Activated naive CD8-positive, alpha-beta T cell treated with anti-CD3 and anti-CD28 coated beads, Interleukin-2, amount 50 U/mL, for 16 hours (primary cell): Measurements from ENCODE around the gene SLC19A1.

Experiments used
- DNase-seq: peaks from one replicate; pipeline ENCODE4 v3.0.0-alpha.2; 2020; ENCODE audit warnings: low read depth, low spot score

Gene SLC19A1

DNA sequence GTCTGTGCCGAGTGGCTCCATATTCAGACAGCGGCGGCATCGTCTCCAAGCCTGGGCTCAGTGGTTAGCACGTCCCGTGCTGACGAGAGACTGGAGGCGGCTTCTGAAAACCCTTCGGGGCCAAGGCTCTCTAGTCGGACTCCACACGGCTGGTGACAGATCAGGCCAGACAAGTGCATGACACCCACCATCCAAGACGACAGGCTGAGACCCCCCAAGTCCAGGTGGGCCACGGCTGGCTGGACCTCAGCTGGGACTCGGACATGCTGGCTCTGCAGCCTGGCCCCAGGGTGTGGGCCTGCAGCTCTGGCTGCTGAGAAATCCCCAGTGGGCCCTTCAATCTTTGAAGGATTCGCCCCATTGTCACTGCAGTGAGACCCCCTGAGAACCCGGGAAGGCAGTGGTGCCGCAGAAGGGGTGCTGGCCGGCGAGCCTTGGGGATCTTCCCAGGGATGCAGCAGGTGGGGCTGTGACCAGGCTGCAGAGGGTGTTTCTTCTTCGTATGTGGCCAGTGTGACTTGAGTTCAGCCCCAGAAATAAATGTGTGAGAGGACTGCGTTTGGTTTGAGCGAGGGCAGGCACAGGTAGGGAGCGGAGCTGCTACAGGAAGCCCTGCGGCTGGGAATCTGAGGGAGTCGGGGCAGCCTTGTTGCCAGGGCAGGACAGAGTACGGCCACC, 15.9 kb upstream of the SLC19A1 start:
- no peak for DNase-seq

DNA sequence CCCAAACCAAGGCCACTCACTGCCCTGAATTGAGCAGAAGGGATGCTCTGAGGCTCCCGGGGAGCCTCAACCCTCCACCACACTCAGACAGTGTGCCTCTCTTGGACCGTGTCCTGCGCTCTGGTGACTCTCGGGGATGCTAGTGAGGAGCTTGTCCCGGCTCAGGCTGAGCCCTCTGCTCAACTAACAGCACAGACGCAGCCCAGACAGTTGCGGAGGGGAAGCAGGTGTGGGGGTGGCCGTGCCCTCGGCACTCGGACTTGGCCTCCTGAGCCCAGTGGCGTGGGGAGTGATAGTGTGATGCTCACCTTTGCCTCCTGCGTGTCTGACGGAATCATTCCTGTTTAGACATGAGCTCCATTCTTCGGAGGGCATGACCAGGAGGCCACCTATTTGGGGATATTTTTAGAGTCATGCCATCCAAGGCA, 15.4 kb upstream of the SLC19A1 start:
- DNase-seq, result no peak

DNA sequence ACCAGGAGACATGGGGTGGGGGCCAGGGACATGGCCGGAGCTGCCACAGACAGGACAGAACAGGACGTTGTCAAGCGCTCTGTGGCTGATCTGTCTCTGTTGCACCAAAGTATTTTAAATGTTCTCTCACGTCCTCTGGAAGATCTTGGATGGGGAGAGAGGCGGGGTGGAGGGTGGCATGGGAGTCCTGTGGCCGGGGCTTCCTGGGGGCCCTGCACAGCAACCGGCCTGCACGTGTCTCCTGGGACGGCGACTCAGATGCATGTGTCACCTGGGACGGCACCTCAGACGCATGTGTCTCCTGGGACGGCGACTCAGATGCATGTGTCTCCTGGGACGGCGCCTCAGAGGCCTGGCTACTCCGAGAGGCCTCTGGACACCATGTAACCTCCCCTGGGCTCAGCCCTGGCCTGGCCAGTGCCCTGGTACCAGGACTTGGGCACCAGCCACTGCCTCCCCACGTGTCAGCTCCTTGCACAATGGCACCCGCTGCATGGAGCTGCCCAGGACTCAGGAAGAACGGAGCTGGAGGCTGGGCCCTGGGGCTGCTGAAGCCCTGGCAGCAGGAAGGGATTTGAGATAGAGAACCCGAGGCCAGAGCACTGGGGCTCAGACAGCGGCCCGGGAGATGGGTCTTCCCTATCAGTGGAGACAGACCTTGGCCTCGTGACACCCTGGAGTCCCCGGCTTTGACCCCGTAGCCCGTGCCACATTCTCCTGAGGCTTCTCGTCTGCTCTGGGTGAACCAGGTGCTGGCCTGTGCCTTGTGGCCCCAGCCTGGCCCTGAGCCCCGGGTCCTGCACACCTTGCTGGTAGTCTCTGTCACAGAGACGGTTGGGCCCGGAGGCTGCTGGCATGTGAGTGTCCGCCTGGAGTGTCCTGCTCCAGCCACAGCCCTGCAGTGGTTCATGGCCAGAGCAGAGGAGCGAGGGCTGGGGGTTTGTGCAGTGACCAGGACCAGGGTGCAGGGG, 14.7 kb upstream of the SLC19A1 start:
- DNase-seq, result no peak

DNA sequence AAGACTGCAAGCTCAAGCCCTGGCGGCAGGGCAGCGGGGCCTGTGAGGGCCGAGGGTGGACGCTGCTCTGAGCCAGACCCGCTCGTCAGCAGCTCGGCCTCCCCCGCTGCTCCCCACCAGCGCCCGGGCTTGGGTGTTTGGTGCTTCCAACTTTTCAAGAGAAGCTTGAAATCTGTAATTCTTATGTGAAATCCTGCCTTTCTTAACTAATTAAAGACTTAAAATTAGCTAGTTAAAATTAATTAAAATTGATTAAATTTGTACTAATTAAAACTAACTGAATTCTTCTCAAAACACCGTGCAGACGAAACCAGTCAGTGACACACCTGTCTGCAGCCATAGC, 14.0 kb upstream of the SLC19A1 start:
- DNase-seq, result no peak

DNA sequence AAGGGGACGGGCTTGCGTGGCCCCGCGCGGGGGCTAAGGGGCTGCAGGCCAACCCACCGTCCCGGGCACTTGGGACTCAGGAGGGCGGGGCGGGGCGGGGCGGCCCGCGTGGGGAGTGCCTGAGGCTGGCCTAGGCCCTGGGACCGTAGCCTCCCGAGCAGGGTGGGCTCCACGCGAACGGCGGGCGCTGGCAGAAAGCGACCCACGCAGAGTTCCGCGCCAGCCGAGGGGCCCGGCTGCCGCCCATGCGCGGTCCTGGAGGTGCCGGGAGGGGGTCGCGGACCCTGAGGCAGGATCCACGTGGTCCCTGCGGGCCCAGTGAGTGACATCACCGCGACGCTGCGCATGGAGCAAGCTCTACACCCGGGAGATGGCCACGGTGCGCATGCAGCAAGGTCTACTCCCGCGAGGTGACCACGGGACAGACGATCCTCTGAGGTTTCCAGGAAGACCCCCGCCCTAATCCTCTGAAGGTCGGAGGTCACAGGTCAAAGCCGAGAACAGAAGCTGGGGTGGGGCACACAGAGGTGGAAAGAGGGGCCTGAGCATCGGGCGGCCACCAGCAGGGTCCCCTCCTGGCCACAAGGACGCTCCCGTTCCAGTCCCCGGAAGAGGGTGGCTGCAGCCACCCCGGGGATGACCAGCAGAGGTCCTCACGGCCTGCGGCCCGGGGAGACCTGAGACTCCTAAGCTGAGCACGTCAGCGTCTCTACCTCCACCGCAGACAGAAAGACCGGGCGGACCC, 13.5 kb upstream of the SLC19A1 start:
- peak; percentile 22 for DNase-seq

DNA sequence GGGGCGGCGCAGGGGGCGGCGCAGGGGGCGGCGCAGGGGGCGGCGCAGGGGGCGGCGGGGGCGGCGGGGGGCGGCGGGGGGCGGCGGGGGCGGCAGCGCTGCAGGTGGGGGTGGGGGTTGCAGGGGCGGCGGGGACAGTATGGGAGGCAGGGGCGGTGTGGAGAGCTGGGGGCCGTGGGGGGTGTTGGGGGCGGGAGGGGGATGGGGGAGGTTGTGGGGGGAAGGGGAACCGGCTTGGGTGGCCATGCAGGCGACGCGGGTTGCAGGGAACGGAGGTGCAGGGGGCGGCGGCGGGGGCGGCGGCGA, 13.0 kb upstream of the SLC19A1 start:
- no peak for DNase-seq

DNA sequence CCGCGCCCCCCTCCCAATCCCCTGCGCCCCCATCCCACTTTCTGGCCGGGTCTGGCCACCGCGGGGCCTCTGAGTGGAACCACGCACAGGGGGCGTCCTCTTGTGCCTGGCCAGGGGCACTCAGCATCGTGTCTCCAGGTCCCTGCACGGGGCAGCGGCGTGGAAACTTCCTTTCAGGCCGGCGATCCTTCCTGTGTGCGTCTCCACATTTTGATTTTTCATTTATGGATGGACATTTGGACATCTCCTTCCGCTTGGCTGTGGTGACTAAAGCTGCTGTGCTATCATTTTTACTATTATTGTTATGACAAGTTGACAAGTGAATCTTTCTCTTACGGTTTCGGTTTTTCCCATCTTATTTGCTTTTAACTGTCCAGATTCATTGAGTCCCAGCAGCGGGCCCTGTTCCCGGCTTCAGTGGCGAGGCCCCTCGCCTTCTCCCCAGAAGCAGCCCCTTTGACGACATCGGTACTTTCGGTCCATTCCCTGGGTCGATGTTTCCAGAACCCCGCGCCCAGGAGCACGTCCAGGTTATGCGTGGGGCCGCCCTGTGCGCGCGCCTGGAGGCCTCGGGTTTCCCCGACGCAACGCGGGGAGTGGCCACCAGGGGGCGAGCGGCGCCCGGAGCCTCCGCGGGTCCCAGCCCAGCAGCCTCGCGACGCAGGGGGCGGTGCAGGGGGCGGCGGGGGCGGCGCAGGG, 12.4 kb upstream of the SLC19A1 start:
- peak; percentile 73 for DNase-seq

DNA sequence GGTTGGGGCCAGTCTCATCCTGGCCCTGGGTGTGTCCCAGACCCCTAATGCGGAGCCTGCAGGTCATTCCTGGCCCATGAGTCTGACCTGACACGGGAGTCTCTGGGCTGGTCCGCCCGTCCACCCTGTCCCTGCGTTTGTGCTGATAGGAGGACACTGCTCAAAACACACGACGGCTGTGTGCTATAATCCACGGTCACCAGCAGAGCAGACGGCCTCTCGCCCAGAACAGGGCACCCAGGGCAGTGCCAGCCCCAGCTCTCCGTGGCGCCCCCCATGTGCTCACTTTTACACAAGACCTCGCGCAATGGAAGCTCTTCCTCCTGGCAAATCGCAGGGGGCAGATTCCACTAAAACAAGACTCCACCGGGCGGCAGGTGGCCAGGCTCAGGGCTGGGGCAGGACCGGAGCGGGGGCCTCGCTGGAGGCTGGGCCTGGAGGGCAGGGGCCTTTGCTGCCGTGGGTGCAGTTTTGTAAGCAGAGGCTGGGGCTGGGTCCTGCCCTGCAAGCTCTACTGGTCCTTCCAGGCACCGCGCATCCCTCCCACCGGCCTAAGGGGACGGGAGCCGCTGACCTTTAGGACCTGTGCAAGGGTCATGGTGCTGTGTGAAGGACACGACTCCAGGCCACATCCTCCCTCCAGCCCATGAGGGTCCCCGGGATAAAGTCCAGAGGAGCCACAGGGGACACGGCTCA, 10.6 kb upstream of the SLC19A1 start:
- no peak for DNase-seq

DNA sequence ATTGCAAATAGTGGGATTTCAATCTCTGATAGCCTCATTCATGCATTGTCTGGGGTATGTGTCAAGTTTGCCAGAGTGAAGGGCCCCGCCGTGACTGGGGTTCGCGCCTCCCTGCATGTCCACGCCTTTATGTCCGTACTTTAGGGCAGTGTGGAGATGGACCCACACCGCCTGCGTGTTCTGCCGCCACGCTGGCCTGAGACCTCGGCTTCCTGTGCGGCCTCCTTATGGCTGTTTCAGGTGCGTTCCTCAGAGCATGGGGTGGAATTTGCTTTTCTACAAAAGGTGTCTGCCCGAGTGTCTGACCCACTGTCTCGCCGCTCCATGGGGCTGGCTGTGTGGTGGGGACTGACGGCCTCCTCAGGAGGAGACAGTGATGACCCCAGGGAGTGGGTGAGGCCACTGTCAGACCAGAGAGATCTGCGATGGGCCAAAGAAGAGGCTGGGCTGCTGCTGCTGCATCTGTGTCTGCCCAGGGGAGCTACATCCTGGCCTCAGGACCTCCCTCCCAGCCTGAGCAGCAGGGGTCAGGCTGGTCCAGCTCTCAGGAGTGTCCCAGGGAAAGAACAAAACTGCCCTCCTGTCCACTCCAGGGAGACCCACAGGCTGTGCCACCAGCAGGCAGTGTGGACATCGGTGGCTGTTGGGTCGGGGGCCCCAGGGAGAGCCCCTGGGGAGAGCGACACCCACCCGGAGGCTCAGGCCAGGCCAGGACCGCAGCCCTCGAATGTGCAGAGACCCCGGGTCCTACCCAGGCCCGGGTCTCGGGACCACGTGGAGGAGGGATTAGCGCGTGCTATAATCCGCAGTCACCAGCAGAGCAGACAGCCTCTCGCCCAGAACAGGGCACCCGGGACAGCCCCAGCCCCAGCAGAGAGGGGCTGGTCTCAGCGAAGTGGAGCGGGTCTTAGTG, 9.8 kb upstream of the SLC19A1 start:
- DNase-seq, result no peak

DNA sequence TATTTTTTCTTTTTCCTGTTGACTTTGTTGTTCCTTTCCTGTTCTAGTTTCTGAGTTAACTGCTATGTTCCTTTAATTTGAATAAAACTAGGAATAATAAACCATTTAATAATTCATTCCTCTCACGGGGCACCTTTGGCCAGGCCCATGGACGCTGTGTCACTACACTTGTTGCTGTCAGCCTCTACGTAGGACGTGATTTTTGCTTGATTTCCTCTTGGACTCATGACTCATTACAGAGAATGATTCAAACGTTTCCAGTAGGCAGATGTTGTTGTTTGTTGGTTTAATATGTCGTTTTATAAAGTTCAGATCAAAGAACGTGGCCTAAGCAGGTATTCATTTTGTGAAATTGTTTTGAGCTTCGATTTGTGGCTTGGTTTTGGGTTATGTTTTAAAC, 9.1 kb upstream of the SLC19A1 start:
- no peak for DNase-seq

DNA sequence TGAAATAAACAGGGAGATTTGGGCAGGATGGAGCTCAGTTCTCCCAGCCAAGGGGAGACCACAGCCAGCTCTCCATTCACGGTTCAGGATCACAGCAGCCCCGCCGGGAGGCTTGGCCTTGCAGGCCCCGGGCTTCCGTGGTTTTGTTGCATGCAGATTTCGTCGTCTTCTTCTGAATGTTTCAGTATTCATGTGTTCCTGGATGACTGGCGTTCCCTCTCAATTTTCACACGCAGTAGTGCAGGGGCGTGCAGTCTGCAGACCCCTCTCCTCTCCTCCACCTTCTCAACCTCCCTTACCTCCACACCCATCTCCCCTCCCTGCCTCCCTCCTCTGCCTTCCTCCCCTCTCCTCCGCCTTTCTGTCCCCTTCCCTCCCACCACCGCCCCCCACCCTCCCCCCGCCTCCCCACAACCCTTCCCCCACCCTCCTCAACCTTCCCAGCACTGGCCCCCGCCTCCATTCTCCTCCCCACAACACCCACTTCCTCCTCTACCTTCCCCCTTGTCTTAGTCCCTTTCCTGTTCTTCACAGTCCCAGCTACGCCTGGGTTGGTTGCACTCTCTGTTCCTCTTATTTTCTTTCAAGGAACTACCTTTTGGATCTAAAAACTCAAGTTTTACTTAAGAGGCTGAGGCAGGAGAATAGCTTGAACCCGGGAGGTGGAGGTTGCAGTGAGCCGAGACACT, 8.4 kb upstream of the SLC19A1 start:
- DNase-seq, result no peak

DNA sequence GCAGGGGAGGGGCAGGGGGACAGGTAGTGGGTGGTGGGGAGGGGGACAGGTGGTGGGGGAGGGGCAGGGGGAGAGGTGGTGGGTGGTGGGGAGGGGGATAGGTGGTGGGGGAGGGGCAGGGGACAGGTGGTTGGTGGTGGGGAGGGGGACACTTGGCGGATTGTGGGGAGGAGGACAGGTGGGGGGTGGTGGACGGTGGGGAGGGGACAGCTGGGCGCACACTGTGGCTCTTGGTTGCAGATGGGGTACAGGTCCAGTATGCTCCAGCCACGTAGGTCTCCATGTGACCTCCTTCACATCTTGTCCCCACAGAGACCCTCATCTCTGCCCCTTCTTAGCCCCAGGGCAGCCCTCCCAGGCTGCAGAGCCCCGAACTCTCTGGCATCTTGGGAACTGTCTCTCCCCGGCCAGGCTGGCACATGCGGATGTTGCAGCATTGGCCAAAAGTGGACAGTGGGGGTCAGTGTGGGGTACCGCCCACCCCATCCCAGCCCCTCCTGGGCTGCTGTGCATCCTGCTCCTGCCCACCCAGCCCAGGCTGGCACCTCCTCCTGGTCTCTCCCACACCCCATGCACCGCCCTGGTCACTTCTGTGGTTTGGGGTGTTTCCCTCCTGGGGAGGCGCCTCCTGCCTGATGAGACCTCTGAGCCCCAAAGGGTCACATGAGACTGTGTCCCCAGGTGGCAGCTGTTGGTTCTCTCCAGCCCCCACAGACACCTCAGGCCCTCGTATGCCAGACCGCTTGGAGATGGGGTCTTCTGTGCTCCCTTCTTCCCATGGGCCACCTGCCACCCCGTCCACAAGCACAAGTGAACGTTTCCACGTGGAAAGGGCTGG, 7.6 kb upstream of the SLC19A1 start:
- no peak for DNase-seq

DNA sequence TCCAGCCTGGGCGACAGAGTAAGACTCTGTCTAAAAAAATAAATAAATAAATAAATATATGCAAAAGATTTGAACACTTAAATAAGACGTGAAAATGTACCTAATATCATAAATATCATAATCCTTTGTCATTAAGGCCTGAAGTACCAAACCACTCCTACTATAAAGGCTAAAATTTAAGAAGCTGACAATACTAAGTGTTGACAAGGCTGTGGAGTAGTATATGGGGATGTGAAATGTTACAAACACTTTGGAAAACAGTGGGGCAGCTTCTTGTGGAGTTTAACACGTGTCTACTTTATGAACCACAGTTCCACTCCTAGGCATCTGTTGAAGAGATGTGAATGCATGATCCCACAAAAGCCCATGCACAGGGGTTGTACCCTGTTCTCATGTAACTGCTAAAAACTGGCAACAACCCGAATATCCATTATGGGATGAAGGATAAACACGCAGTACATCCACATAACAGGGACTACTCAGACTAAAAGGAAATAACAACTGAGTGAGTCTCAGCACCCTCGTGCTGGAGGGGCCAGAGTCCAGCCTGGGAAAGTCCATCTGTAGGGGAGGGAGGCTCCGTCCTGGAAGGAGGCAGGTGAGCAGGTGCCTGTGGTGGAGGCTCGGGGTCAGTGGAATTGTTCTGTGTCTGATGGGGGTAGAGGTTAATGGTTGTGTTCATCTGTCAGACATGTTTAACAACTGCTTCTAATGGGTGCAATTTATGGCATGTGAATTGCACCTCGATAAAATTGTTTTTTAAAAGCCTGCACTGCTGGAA, 6.7 kb upstream of the SLC19A1 start:
- no peak for DNase-seq

DNA sequence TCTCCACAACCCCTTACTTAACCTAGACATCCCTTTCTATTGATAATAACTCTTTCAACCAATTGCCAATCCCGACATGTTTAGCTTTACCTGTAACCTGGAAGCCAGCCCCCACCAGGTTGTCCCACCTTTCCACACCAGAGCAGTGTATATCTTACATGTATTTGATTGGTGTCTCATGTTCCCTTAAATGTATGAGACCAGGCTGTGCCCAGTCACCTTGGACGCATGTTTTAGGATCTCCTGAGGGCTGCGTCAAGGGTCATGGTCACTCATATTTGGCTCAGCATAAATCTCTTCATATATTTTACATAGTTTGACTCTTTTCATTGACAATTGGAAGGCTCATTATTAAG, 5.3 kb upstream of the SLC19A1 start:
- no peak for DNase-seq

DNA sequence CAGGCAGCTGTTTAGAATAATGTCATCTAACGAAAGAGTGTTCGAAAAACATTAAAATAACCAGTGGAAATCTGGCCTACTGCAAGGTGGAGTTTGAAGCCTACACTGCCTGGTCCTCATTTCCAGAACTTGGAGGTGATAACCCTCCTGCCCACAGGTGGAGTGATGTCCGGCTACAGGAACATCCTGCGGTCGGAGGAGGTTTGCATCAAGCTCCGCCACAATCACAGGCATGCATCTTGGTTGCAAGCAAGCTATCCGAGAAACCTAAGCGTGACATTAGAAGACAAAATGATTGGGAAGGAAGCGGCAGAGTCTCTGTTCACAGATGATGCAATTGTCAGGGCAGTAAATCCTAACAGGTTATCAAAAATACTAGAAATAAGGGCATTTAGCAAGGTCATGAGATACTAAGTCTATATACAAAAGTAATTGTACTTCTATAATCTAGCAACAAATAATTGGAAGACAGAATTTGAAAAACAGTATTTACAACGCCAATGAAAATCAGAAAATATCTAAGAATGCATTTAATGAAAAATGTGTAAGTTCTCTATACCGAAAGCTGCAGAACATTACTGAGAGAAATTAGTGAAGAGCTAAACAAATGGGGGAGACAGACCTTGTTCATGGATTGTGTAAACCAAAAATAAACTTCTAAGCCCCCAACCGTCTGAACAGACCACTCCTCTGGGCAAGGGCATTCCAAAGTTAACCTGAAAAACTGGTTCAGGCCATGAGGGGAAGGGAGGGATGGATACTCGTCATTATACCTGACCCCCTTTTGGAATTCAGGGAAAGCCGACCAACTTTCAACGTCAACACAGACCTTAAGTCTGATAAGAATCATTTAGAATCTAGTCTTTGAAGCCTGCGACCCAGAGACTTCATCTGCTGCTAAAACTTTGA, 4.7 kb upstream of the SLC19A1 start:
- no peak for DNase-seq

DNA sequence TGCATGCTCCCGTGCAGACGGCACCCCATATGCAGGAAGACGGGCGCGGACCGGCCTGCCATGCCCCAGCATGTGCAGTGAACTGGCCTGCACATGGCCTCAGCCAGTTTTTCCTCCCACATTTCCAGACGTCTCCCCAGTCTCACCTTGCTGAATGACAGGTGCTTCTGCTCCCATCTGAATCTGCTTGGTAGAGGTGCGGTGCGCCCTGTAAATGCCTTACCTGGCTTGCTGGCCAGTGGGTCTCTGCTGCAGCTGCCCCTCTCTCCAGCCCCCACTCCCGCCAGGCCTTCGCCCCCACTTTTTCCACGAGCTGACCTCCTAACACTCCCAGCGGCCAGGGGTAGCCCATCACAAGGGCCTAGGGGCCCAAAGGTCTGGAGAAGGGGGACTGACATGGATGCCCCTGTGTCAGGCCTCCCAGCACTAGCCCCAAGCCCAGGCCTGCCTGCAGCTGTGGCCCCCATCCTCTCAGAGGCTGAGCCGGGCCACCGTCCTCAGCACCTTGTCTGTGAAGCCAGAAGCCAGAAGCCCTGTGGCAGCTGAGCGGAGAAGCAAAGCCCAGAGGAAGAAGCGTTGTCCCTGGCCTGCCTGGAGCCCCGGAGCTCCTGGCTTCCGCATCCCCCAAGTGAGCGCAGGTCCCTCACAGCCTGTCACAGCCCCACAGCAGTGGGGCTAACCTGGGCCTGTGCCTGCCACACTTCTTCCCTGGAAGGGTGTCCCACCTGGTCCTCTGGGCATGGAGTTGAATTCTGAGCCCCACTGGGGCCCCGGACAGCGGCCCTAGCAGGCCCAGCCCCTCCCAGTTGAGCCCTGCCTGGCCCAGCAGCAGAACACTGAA, 3.7 kb upstream of the SLC19A1 start:
- no peak for DNase-seq
